H1 (cell line): Measurements from ENCODE around the gene EFCAB6. TPM values are rescaled to one million over a fixed set of nuclear protein-coding genes. Genes with fewer than 3 reads are reported as not detected.

Experiments used
- CTCF ChIA-PET: fragments of 300-600 bp; sonication (Branson Sonifier 250); formaldehyde crosslinking; loops from one replicate; lab custom pipeline; 2021; ENCODE audit not compliant: partially characterized antibody; lab: Charles Lee
- POLR2A ChIA-PET: fragments of 300-600 bp; sonication (Branson Sonifier 250); formaldehyde crosslinking; loops from one replicate; lab custom pipeline; 2021; ENCODE audit warnings: inconsistent platforms; ENCODE audit not compliant: partially characterized antibody; lab: Charles Lee
- DNase-seq, 2 experiments: peaks; one replicate each; pipeline versions ENCODE4 v3.0.0 to v3.0.0-alpha.2; 2010 to 2022; ENCODE audit warnings: low spot score in 2 of 2, low read depth in 1 of 2, mixed read lengths in 1 of 2
- FAIRE-seq: peaks from 2 replicates; lab custom pipeline; 2011; peaks lifted over from hg19 to GRCh38; lab: Jason Lieb, UNC
- H2AFZ ChIP-seq: 2 replicates; pipeline ENCODE4 v1.8.1; 2012; ENCODE audit warnings: low read length, inconsistent platforms
- H2AK5ac ChIP-seq: 2 replicates; pipeline ENCODE4 v1.6.1; 2013; ENCODE audit warnings: low read depth, low read length
- H2BK120ac ChIP-seq: replicated peaks from 2 replicates; pipeline ENCODE3; 2013; ENCODE audit warnings: low read depth, low read length, inconsistent platforms
- H2BK12ac ChIP-seq: 2 replicates; pipeline ENCODE4 v1.6.1; 2013; ENCODE audit warnings: low read depth, low read length
- H2BK15ac ChIP-seq: 2 replicates; pipeline ENCODE4 v1.6.1; 2013; ENCODE audit warnings: low read length
- H2BK20ac ChIP-seq: 2 replicates; pipeline ENCODE4 v1.6.1; 2013; ENCODE audit warnings: low read length
- H2BK5ac ChIP-seq: 2 replicates; pipeline ENCODE4 v1.6.1; 2013; ENCODE audit warnings: low read depth, low read length
- H3K14ac ChIP-seq: 2 replicates; pipeline ENCODE4 v1.6.1; 2013; ENCODE audit warnings: inconsistent platforms; ENCODE audit not compliant: insufficient read length
- H3K18ac ChIP-seq: 2 replicates; pipeline ENCODE4 v1.6.1; 2013; ENCODE audit warnings: low read length; ENCODE audit errors: extremely low read depth
- H3K23ac ChIP-seq: 2 replicates; pipeline ENCODE4 v1.6.1; 2013; ENCODE audit warnings: inconsistent platforms; ENCODE audit not compliant: insufficient read length
- H3K23me2 ChIP-seq: 2 replicates; pipeline ENCODE4 v1.6.1; 2013; ENCODE audit warnings: low read depth, low read length
- H3K27ac ChIP-seq: 2 replicates; pipeline ENCODE4 v1.6.1; 2011; ENCODE audit warnings: low read depth, low read length, inconsistent platforms
- H3K27me3 ChIP-seq, 4 experiments: replicated peaks in 1 of 4; 1 replicate in 1 of 4; 2 replicates in 3 of 4; pipeline versions ENCODE4 v1.6.1 to v1.8.1; 2011 to 2013; ENCODE audit warnings: low read length in 3 of 4, mild to moderate bottlenecking in 3 of 4, inconsistent platforms in 2 of 4, mixed read lengths in 2 of 4, moderate library complexity in 1 of 4; ENCODE audit not compliant: control insufficient read depth in 3 of 4, insufficient read depth in 3 of 4; ENCODE audit errors: extremely low read depth in 1 of 4
- H3K36me3 ChIP-seq, 4 experiments: 2 replicates each; pipeline versions ENCODE4 v1.6.1 to v1.8.1; 2011 to 2013; ENCODE audit warnings: mild to moderate bottlenecking in 4 of 4, low read length in 3 of 4, moderate library complexity in 2 of 4, control low read depth in 1 of 4, inconsistent platforms in 1 of 4; ENCODE audit not compliant: insufficient read depth in 4 of 4, control insufficient read depth in 2 of 4
- H3K4ac ChIP-seq: replicated peaks from 2 replicates; pipeline ENCODE3; 2013; ENCODE audit warnings: low read length, low read depth, mixed read lengths, inconsistent platforms; ENCODE audit not compliant: insufficient read length
- H3K4me1 ChIP-seq, 4 experiments: replicated peaks in 1 of 4; 1 replicate in 1 of 4; 2 replicates in 3 of 4; pipeline versions ENCODE4 v1.6.1 to v1.8.1; 2011 to 2013; ENCODE audit warnings: low read length in 3 of 4, inconsistent platforms in 2 of 4, mixed read lengths in 1 of 4; ENCODE audit not compliant: insufficient read depth in 4 of 4, control insufficient read depth in 3 of 4
- H3K4me2 ChIP-seq, 2 experiments: 2 replicates each; pipeline versions ENCODE4 v1.6.1 to v1.8.1; 2011 to 2013; ENCODE audit warnings: low read depth in 2 of 2, low read length in 2 of 2, control low read depth in 1 of 2, inconsistent platforms in 1 of 2, mild to moderate bottlenecking in 1 of 2; ENCODE audit not compliant: insufficient read depth in 1 of 2
- H3K4me3 ChIP-seq, 4 experiments: fragments of 200-600, 300-600 bp in 1 of 4; sonication (generic), shearing (Covaris generic), sonication (Bioruptor Twin) in 1 of 4; 2 replicates each; pipeline versions ENCODE4 v1.5.1 to v1.8.1; 2011 to 2016; ENCODE audit warnings: low read length in 4 of 4, low read depth in 3 of 4, control low read depth in 2 of 4, inconsistent platforms in 2 of 4, mild to moderate bottlenecking in 2 of 4, mixed read lengths in 1 of 4, moderate library complexity in 1 of 4; ENCODE audit not compliant: insufficient read depth in 2 of 4; ENCODE audit errors: extremely low read depth in 1 of 4
- H3K56ac ChIP-seq: replicated peaks from 2 replicates; pipeline ENCODE3; 2013; ENCODE audit warnings: low read depth, mild to moderate bottlenecking, mixed read lengths, low read length, inconsistent platforms; ENCODE audit not compliant: insufficient read length
- H3K79me1 ChIP-seq: 2 replicates; pipeline ENCODE4 v1.6.1; 2013; ENCODE audit warnings: low read depth, low read length, control low read depth
- H3K79me2 ChIP-seq, 2 experiments: 2 replicates each; pipeline versions ENCODE4 v1.6.1 to v1.8.1; 2012 to 2013; ENCODE audit warnings: low read length in 2 of 2, mild to moderate bottlenecking in 2 of 2, inconsistent platforms in 1 of 2; ENCODE audit not compliant: insufficient read depth in 2 of 2, control insufficient read depth in 1 of 2
- H3K9ac ChIP-seq, 4 experiments: replicated peaks in 1 of 4; 1 replicate in 1 of 4; 2 replicates in 3 of 4; pipeline versions ENCODE4 v1.6.1 to v1.8.1; 2011 to 2013; ENCODE audit warnings: low read depth in 3 of 4, low read length in 3 of 4, control low read depth in 2 of 4, mild to moderate bottlenecking in 2 of 4, moderate library complexity in 2 of 4, inconsistent platforms in 1 of 4; ENCODE audit errors: extremely low read depth in 1 of 4
- H3K9me3 ChIP-seq, 2 experiments: 2 replicates each; pipeline versions ENCODE4 v1.6.1 to v1.8.1; 2012 to 2013; ENCODE audit warnings: mild to moderate bottlenecking in 2 of 2, moderate library complexity in 2 of 2, control low read depth in 1 of 2, inconsistent platforms in 1 of 2, low read depth in 1 of 2, low read length in 1 of 2, mixed read lengths in 1 of 2; ENCODE audit not compliant: insufficient read depth in 2 of 2
- H4K20me1 ChIP-seq, 2 experiments: replicated peaks in 1 of 2; 2 replicates each; pipeline versions ENCODE3 to v1.8.1; 2011 to 2013; ENCODE audit warnings: inconsistent platforms in 2 of 2, low read length in 2 of 2, mild to moderate bottlenecking in 1 of 2; ENCODE audit not compliant: insufficient read depth in 2 of 2, control insufficient read depth in 1 of 2
- H4K5ac ChIP-seq: 2 replicates; pipeline ENCODE4 v1.6.1; 2013; ENCODE audit warnings: low read length, low read depth, mixed read lengths, inconsistent platforms; ENCODE audit not compliant: insufficient read length
- H4K8ac ChIP-seq: 2 replicates; pipeline ENCODE4 v1.8.0; 2013; ENCODE audit warnings: mild to moderate bottlenecking, moderate library complexity, low read length, inconsistent platforms; ENCODE audit not compliant: insufficient read depth; ENCODE audit errors: extremely low read depth
- H4K91ac ChIP-seq: replicated peaks from 2 replicates; pipeline ENCODE3; 2013; ENCODE audit warnings: low read length, mixed read lengths, inconsistent platforms; ENCODE audit not compliant: insufficient read length
- ATF2 ChIP-seq: IDR thresholded peaks from 2 replicates; pipeline ENCODE4 v1.6.1; 2012; ENCODE audit warnings: low read length, inconsistent platforms
- HDAC2 ChIP-seq, 2 experiments: fragments of 300-600 bp in 1 of 2; sonication (generic) in 1 of 2; IDR thresholded peaks; 2 replicates each; pipeline ENCODE4 v1.6.1; 2011 to 2012; ENCODE audit warnings: low read depth in 2 of 2, low read length in 2 of 2, mild to moderate bottlenecking in 2 of 2, moderate library complexity in 2 of 2, borderline replicate concordance in 1 of 2, inconsistent platforms in 1 of 2
- POLR2AphosphoS5 ChIP-seq: IDR thresholded peaks from 2 replicates; pipeline ENCODE4 v1.6.1; 2011; ENCODE audit warnings: low read depth, low read length
- WGBS, 2 experiments: shearing (Covaris generic) in 1 of 2; methylation state at CpG; one replicate each; pipeline versions ENCODE4 v1.1.6 to v1.1.7; 2013 to 2015; ENCODE audit warnings: low lambda C conversion rate in 2 of 2, mixed read lengths in 2 of 2, inconsistent platforms in 1 of 2, low coverage in 1 of 2, missing lambda C conversion rate in 1 of 2; ENCODE audit not compliant: insufficient replicate concordance in 2 of 2, insufficient coverage in 1 of 2, insufficient read length in 1 of 2; ENCODE audit errors: extremely low coverage in 1 of 2, missing lambda C conversion rate in 1 of 2; 5-methylcytosine and 5-hydroxymethylcytosine counted together
- polyA plus RNA-seq, 7 experiments: library from polyadenylated mRNA; depleted of rRNA in 3 of 7; stranded (reverse) in 5 of 7; unstranded in 2 of 7; fragments of >200 nt in 5 of 7; fragments of 200-250 nt in 2 of 7; gene quantifications; 1 replicate in 5 of 7; 2 replicates in 1 of 7; 4 replicates in 1 of 7; pipeline versions ENCODE4 v1.2.1 to v1.2.3, GENCODE V29; 2011 to 2013; ENCODE audit warnings: missing spikeins in 2 of 7, mixed read lengths in 2 of 7
- total RNA-seq: library from RNA; stranded (reverse); fragmentation: NEBNext Ultra II Directional; extraction: Animal tissue kit (Norgen Biotek cat#: 25700); gene quantifications from 2 replicates; pipeline ENCODE4 v1.2.1, GENCODE V29; 2021

Gene EFCAB6
- total and polyA plus RNA-seq, 2 of the 8 experiments (the other 6 are each of a cell fraction or from before 2014, with no cell fraction given) = 0.32 to 1.7 TPM

DNA sequence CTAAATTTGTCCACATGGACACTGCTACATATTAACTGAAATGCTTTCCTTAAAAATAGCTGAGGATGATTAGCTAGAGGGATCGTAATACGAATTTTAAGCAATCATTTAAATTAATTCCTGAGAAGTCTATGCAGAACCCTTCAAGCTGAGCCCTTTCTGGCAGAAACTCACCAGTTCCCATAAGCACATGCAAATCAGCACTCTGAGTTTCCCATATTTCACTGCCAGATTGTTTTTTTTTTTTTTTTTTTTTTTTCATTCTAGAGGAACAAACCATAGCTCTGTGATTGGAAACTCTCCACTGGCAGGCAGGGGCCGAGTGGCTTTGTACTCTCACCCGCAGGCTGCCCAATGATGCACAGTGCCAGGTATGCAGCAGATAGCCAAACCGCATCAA is 145.6 kb downstream of the EFCAB6 start:
- no peak overlapping the region for H3K23ac ChIP-seq
- ChIA-PET POLR2A (interaction anchor here (0.7 kb wide), 1 partner anchor 75 kb away, joined by 3 read pairs; no protein-coding TSS in a partner anchor), CTCF (interaction anchor here (1.4 to 1.7 kb wide), 2 partner anchors 131 to 282 kb away, joined by 4 read pairs; no protein-coding TSS in a partner anchor)
- no peak overlapping the region for H2BK5ac ChIP-seq
- no peaks in the 10 kb centered on the region for H3K27me3 ChIP-seq
- no peaks in the 10 kb centered on the region for H3K36me3 ChIP-seq
- no peak overlapping the region for H2AFZ ChIP-seq
- no peak overlapping the region for H2BK15ac ChIP-seq
- no peak overlapping the region for H2BK20ac ChIP-seq
- no peaks in the 10 kb centered on the region for H4K20me1 ChIP-seq
- no peak for FAIRE-seq
- no peak overlapping the region for H3K4ac ChIP-seq
- WGBS, 2 experiments = 89% methylated on average over 5 of the region's 5 CpGs; no CpG with 5 or more reads in 1 of the 2 experiments
- H2BK120ac ChIP-seq = no peak overlapping the region
- 0 out of 2 replicates have a peak, but pooled peaks cover 3% of the 10 kb centered on the region for H3K23me2 ChIP-seq
- H3K9ac ChIP-seq = no peak overlapping the region
- H2BK12ac ChIP-seq = no peak overlapping the region
- no peak overlapping the region for H3K18ac ChIP-seq
- no peaks in the 10 kb centered on the region for H3K9me3 ChIP-seq
- no peak overlapping the region for H3K14ac ChIP-seq
- TF ChIP-seq ATF2 = no peak
- no peak for TF ChIP-seq POLR2AphosphoS5
- TF ChIP-seq HDAC2 (IDR thresholded peaks at IDR 0.05; ENCODE audit: borderline replicate concordance in 1 of 2, low read depth in 2 of 2, low read length in 2 of 2) = no peak
- no peaks in the 10 kb centered on the region for H3K4me1 ChIP-seq
- H3K4me2 ChIP-seq = no peak overlapping the region
- no peak overlapping the region for H4K5ac ChIP-seq
- H3K27ac ChIP-seq = no peak overlapping the region
- no peaks in the 10 kb centered on the region for H3K79me2 ChIP-seq
- no peak overlapping the region for H3K56ac ChIP-seq
- DNase-seq = no peak
- H3K79me1 ChIP-seq = no peaks in the 10 kb centered on the region
- H4K91ac ChIP-seq = no peak overlapping the region
- no peak overlapping the region for H2AK5ac ChIP-seq
- H3K4me3 ChIP-seq = no peak overlapping the region
- no peak overlapping the region for H4K8ac ChIP-seq
